Upper lobe of right lung (tissue), 1 donor: ENCODE measurements around the gene FAM174C. TPM values are rescaled to one million over a fixed set of nuclear protein-coding genes. Genes with fewer than 3 reads are reported as not detected.
"Not testable (repeated sequence)": the region's sequence is repeated elsewhere in the genome, so short reads cannot be mapped to it uniquely, and the experiment has no call there.

Experiments
- ATAC-seq: fragments of 200-7000 bp; cut with Tn5 transposase; one replicate; pipeline ENCODE4 v1.9.1; 2020; ENCODE audit warnings: mild to moderate bottlenecking, moderate library complexity
- DNase-seq: peaks from one replicate; pipeline ENCODE4 v3.0.0-alpha.2; 2020
- H3K27ac ChIP-seq: fragments of 200-600 bp; one replicate; pipeline ENCODE4 v1.8.0; 2022
- H3K27me3 ChIP-seq: fragments of 200-600 bp; one replicate; pipeline ENCODE4 v1.8.0; 2022; ENCODE audit warnings: mild to moderate bottlenecking
- H3K36me3 ChIP-seq: fragments of 200-600 bp; one replicate; pipeline ENCODE4 v1.8.0; 2022
- H3K4me1 ChIP-seq: fragments of 200-600 bp; one replicate; pipeline ENCODE4 v1.8.0; 2022
- H3K4me3 ChIP-seq: fragments of 200-600 bp; one replicate; pipeline ENCODE4 v1.8.0; 2022; ENCODE audit warnings: mild to moderate bottlenecking
- H3K9me3 ChIP-seq: fragments of 200-600 bp; one replicate; pipeline ENCODE4 v1.8.0; 2022
- CTCF ChIP-seq: fragments of 200-600 bp; IDR thresholded peaks from one replicate; pipeline ENCODE4 v1.8.0; 2022; ENCODE audit warnings: antibody characterized with exemption
- intact Hi-C: fragments of 100-400 bp; cut with DNase I; formaldehyde crosslinking; loops from one replicate; pipeline ENCODE4 v1.11.0; 2022
- total RNA-seq: library from RNA; stranded (reverse); fragmentation: NEBNext Ultra II Directional; extraction: Animal tissue kit (Norgen Biotek cat#: 25700); gene quantifications from one replicate; pipeline ENCODE4 v1.2.1, GENCODE V29; 2021
- donor health status: DM: no; HTN: yes; CAD: no; lungs with severe emphysema.

FAM174C gene
- total RNA-seq, 1 donor from 2014 or later = 41.4 TPM

- H3K4me1 ChIP-seq = peaks cover 60% of the 10 kb centered on the region
- TF ChIP-seq CTCF = peak; percentile 97
- ATAC-seq (peak; percentile 61), DNase-seq (peak; percentile 93)
- H3K27me3 ChIP-seq = no peaks in the 10 kb centered on the region
- H3K9me3 ChIP-seq = no peaks in the 10 kb centered on the region
- H3K27ac ChIP-seq = peak overlapping the region; percentile 83
- peak overlapping the region; percentile 34 for H3K4me3 ChIP-seq
- H3K36me3 ChIP-seq = no peaks in the 10 kb centered on the region
- intact Hi-C loops = no loop called here
These were observed 31.3 kb upstream of the FAM174C start for GRCh38 chr19:1243768-1244692.

GRCh38 chr19:1244693-1245451, 30.5 kb upstream of the FAM174C start:
- ATAC-seq = peak; percentile 40

GRCh38 chr19:1245494-1246264, 29.7 kb upstream of the FAM174C start:
- no peak for TF ChIP-seq CTCF
- intact Hi-C loops = no loop called here
- Histone ChIP-seq H3K9me3 (no peaks in the 10 kb centered on the region), H3K27ac (peak overlapping the region; percentile 83), H3K4me3 (peak overlapping the region; percentile 34), H3K36me3 (no peaks in the 10 kb centered on the region), H3K4me1 (peaks cover 56% of the 10 kb centered on the region), H3K27me3 (no peaks in the 10 kb centered on the region)
- DNase-seq (peak; percentile 83), ATAC-seq (no peak)

More at GRCh38 chr19:1244693-1245451, 30.5 kb upstream of the FAM174C start:
- Histone ChIP-seq H3K36me3 (no peaks in the 10 kb centered on the region), H3K27ac (peak overlapping the region; percentile 83), H3K4me1 (peaks cover 60% of the 10 kb centered on the region), H3K27me3 (no peaks in the 10 kb centered on the region), H3K9me3 (no peaks in the 10 kb centered on the region), H3K4me3 (peak overlapping the region; percentile 34)
- DNase-seq = peak; percentile 92
- intact Hi-C loops = no loop called here
- no peak for TF ChIP-seq CTCF

- H3K27me3 ChIP-seq, H3K36me3 ChIP-seq, ATAC-seq, DNase-seq, H3K9me3 ChIP-seq, intact Hi-C loops, H3K4me3 ChIP-seq: not testable (repeated sequence)
- Histone ChIP-seq H3K4me1 (peaks cover 49% of the 10 kb centered on the region), H3K27ac (peak overlapping the region; percentile 98)
These were observed 28.9 kb upstream of the FAM174C start for GRCh38 chr19:1246265-1247087.

GRCh38 chr19:1247748-1248138, 27.6 kb upstream of the FAM174C start:
- Histone ChIP-seq H3K36me3 (peaks cover 4% of the 10 kb centered on the region), H3K27me3 (no peaks in the 10 kb centered on the region), H3K27ac (peak overlapping the region; percentile 98), H3K9me3 (no peaks in the 10 kb centered on the region), H3K4me1 (peaks cover 42% of the 10 kb centered on the region), H3K4me3 (peak overlapping the region; percentile 81)
- ATAC-seq (no peak), DNase-seq (no peak)
- TF ChIP-seq CTCF = no peak
- intact Hi-C loops = no loop called here
